IPS-NIHi7 (cell line): ENCODE measurements around the gene LKAAEAR1.
"Not testable (repeated sequence)": the region's sequence is repeated elsewhere in the genome, so short reads cannot be mapped to it uniquely, and the experiment has no call there.

Experiments
- DNase-seq: peaks from one replicate; pipeline ENCODE4 v3.0.0; 2012; ENCODE audit warnings: mixed read lengths; ENCODE audit errors: extremely low spot score

Gene LKAAEAR1

GRCh38 chr20:64098471-64099013 lies 14.3 kb upstream of the LKAAEAR1 start:
- DNase-seq = no peak

GRCh38 chr20:64096535-64096934 lies 12.3 kb upstream of the LKAAEAR1 start:
- no peak for DNase-seq

GRCh38 chr20:64095927-64096326 lies 11.7 kb upstream of the LKAAEAR1 start:
- DNase-seq = no peak

- DNase-seq = no peak
Measured at GRCh38 chr20:64095455-64095854, 11.3 kb upstream of the LKAAEAR1 start.

- DNase-seq = peak; percentile 40
Measured at GRCh38 chr20:64093013-64093503, 8.9 kb upstream of the LKAAEAR1 start.

- DNase-seq = no peak
Measured at GRCh38 chr20:64092258-64093012, 8.2 kb upstream of the LKAAEAR1 start.

GRCh38 chr20:64091770-64092169 lies 7.6 kb upstream of the LKAAEAR1 start:
- DNase-seq = peak; percentile 46

GRCh38 chr20:64091340-64091739 lies 7.1 kb upstream of the LKAAEAR1 start:
- no peak for DNase-seq

GRCh38 chr20:64090165-64090564 lies 6.0 kb upstream of the LKAAEAR1 start:
- DNase-seq = no peak

GRCh38 chr20:64088586-64088985 lies 4.4 kb upstream of the LKAAEAR1 start:
- not testable (repeated sequence) for DNase-seq

GRCh38 chr20:64087226-64087825 lies 3.1 kb upstream of the LKAAEAR1 start:
- DNase-seq = not testable (repeated sequence)

- DNase-seq = no peak
Measured at GRCh38 chr20:64086801-64087200, 2.6 kb upstream of the LKAAEAR1 start.

GRCh38 chr20:64084685-64085152 lies 521 bp upstream of the LKAAEAR1 start:
- DNase-seq = peak; percentile 63

GRCh38 chr20:64083378-64083803 lies 807 bp downstream of the LKAAEAR1 start:
- DNase-seq = peak; percentile 89

- DNase-seq = no peak
Measured at GRCh38 chr20:64082820-64083377, 1.3 kb downstream of the LKAAEAR1 start.

GRCh38 chr20:64082126-64082731 lies 2.0 kb downstream of the LKAAEAR1 start:
- DNase-seq = peak; percentile 38

GRCh38 chr20:64081624-64081964 lies 2.6 kb downstream of the LKAAEAR1 start:
- no peak for DNase-seq

GRCh38 chr20:64080813-64081623 lies 3.2 kb downstream of the LKAAEAR1 start:
- DNase-seq = no peak

GRCh38 chr20:64080013-64080812 lies 4.0 kb downstream of the LKAAEAR1 start, which contains the start of gene OPRL1:
OPRL1 (plus strand) TSS chr20:64080082; CDS start chr20:64092721, 12,639 bp downstream.
- DNase-seq = no peak
